ENCODE data around the gene REPIN1.

The REPIN1 gene

DNA sequence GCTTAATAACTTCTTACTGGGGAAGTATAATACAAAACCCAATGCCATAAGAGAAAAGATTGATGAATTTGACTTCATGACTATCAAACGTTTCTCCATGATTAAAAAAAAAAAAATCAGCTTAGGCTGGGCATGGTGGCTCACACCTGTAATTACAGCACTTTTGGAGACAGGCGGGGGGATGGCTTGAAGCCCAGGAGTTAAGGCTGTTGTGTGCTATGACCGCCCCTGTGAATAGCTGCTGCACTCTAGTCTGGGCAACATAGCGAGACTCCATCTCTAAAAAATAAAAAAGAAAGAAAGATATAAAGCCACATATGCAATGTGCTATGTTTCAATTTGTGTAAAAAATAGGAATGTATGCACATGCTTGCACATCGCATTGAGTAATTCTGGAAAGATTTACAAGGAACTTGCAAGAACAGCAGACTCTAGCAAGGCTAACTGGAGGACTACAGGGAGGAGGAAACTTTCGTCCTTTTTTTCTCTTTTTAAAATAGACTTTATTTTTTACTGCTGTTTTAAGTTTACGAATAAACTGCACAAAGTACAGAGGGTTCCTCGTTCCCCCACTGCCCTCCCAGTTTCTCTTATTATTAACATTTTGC is 16.9 kb upstream of the REPIN1 start:
- no peaks in the 10 kb centered on the region for H3K4me1 ChIP-seq (ENCODE audit: control insufficient read depth, insufficient read depth, low read length)
- H3K36me3 ChIP-seq (ENCODE audit: control insufficient read depth, insufficient read depth, low read length) = no peaks in the 10 kb centered on the region
- no peaks in the 10 kb centered on the region for H3K27me3 ChIP-seq (ENCODE audit: control insufficient read depth, insufficient read depth, low read length)
- H3K4me3 ChIP-seq (ENCODE audit: low read depth, low read length) = no peak overlapping the region
- H3K27ac ChIP-seq (ENCODE audit: low read depth, low read length) = no peak overlapping the region
- H3K9ac ChIP-seq (ENCODE audit: low read length) = no peak overlapping the region
- peaks cover 6% of the 10 kb centered on the region for H3K9me3 ChIP-seq (ENCODE audit: control insufficient read depth, insufficient read depth, low read depth, low read length)

- Histone ChIP-seq H3K4me3 (ENCODE audit: low read depth, low read length) (no peak overlapping the region), H3K9ac (ENCODE audit: low read length) (no peak overlapping the region), H3K4me1 (ENCODE audit: control insufficient read depth, insufficient read depth, low read length) (peaks cover 5% of the 10 kb centered on the region), H3K36me3 (ENCODE audit: control insufficient read depth, insufficient read depth, low read length) (no peaks in the 10 kb centered on the region), H3K27ac (ENCODE audit: low read depth, low read length) (no peak overlapping the region), H3K27me3 (ENCODE audit: control insufficient read depth, insufficient read depth, low read length) (no peaks in the 10 kb centered on the region), H3K9me3 (ENCODE audit: control insufficient read depth, insufficient read depth, low read depth, low read length) (no peaks in the 10 kb centered on the region)
Measured at GRCh38 chr7:150355666-150356059, 13.0 kb upstream of the REPIN1 start.

DNA sequence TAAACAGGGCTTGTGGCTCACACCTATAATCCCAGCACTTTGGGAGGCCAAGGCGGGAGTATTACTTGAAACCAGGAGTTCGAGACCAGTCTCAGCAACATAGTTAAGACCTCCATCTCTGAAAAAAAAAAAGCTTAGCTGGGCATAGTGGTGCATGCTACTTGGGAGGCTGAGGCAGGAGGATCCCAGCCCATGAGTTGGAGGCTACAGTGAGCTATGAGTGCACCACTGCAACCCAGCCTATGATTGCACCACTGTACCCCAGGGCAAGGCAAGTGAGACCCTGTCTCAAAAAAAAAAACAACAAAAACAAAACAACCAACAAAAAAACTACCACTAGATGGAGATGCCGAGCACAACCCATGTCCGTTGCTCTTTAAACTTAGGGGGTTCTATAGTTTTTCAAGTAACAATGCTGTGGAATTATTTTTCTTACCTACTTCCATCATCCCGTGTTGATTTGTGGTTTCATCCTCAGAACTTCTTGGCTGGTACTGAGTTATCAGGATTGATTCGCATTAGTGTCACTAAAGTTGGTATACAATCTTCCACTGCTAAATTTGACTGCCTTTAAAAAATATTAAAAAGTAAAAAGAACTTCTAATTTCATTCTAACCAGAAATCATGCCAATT is 12.2 kb upstream of the REPIN1 start:
- Histone ChIP-seq H3K9ac (ENCODE audit: low read length) (no peak overlapping the region), H3K36me3 (ENCODE audit: control insufficient read depth, insufficient read depth, low read length) (no peaks in the 10 kb centered on the region), H3K27me3 (ENCODE audit: control insufficient read depth, insufficient read depth, low read length) (no peaks in the 10 kb centered on the region), H3K27ac (ENCODE audit: low read depth, low read length) (no peak overlapping the region), H3K9me3 (ENCODE audit: control insufficient read depth, insufficient read depth, low read depth, low read length) (no peaks in the 10 kb centered on the region), H3K4me3 (ENCODE audit: low read depth, low read length) (no peak overlapping the region), H3K4me1 (ENCODE audit: control insufficient read depth, insufficient read depth, low read length) (peaks cover 8% of the 10 kb centered on the region)

DNA sequence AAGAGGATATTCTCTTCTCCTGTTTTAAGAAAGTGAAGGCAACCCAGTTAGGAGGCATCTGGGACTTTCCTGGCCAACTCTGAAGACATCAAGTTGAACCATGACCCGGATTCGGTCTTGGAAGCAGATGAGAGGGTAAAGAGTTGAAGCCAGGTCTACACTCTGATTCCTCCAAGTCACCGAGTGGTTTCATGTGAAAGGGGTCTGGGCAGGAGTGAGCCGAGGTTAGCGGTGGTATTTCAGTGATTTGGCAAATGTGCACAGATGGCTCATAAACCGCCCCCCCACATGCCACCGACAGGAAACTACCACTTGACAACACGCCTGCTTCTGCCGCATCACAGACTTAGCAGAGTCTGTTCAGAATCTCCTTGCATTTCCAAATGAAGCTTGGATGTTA is 11.4 kb upstream of the REPIN1 start:
- H3K9ac ChIP-seq (ENCODE audit: low read length) = no peak overlapping the region
- H3K4me3 ChIP-seq (ENCODE audit: low read depth, low read length) = no peak overlapping the region
- H3K4me1 ChIP-seq (ENCODE audit: control insufficient read depth, insufficient read depth, low read length) = peaks cover 17% of the 10 kb centered on the region
- no peaks in the 10 kb centered on the region for H3K36me3 ChIP-seq (ENCODE audit: control insufficient read depth, insufficient read depth, low read length)
- no peak overlapping the region for H3K27ac ChIP-seq (ENCODE audit: low read depth, low read length)
- H3K27me3 ChIP-seq (ENCODE audit: control insufficient read depth, insufficient read depth, low read length) = no peaks in the 10 kb centered on the region
- no peaks in the 10 kb centered on the region for H3K9me3 ChIP-seq (ENCODE audit: control insufficient read depth, insufficient read depth, low read depth, low read length)

- peaks cover 23% of the 10 kb centered on the region for H3K4me1 ChIP-seq (ENCODE audit: control insufficient read depth, insufficient read depth, low read length)
- H3K36me3 ChIP-seq (ENCODE audit: control insufficient read depth, insufficient read depth, low read length) = no peaks in the 10 kb centered on the region
- H3K27ac ChIP-seq (ENCODE audit: low read depth, low read length) = no peak overlapping the region
- H3K4me3 ChIP-seq (ENCODE audit: low read depth, low read length) = no peak overlapping the region
- H3K9ac ChIP-seq (ENCODE audit: low read length) = no peak overlapping the region
- no peaks in the 10 kb centered on the region for H3K27me3 ChIP-seq (ENCODE audit: control insufficient read depth, insufficient read depth, low read length)
- no peaks in the 10 kb centered on the region for H3K9me3 ChIP-seq (ENCODE audit: control insufficient read depth, insufficient read depth, low read depth, low read length)
Measured at GRCh38 chr7:150357771-150358427, 10.7 kb upstream of the REPIN1 start.

GRCh38 chr7:150358433-150358832 is 10.2 kb upstream of the REPIN1 start:
- H3K27ac ChIP-seq (ENCODE audit: low read depth, low read length) = no peak overlapping the region
- peaks cover 24% of the 10 kb centered on the region for H3K4me1 ChIP-seq (ENCODE audit: control insufficient read depth, insufficient read depth, low read length)
- H3K9ac ChIP-seq (ENCODE audit: low read length) = no peak overlapping the region

DNA sequence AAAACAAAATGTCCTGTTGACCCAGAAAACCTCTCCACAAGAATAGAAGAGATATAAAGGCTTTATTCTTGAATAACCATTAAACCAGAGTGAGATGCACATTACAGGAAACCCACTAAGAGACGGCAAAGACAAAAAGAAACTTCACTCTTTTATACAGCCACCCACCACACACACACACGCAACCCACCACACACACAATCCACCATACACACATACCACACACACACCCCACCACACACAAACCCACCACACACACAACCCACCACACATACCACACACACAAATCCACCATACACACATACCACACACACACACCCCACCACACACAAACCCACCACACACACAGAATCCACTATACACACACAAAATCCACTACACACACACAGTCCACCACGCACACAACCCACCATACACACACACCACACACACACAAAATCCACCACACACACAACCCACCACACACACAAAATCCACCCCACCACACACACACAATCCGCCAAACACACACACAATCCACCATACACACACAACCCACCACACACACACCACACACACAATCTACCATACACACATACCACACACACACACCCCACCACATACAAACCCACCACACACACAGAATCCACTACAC is 9.5 kb upstream of the REPIN1 start:
- Histone ChIP-seq H3K9ac (ENCODE audit: low read length) (no peak overlapping the region), H3K4me3 (ENCODE audit: low read depth, low read length) (no peak overlapping the region), H3K27me3 (ENCODE audit: control insufficient read depth, insufficient read depth, low read length) (no peaks in the 10 kb centered on the region), H3K9me3 (ENCODE audit: control insufficient read depth, insufficient read depth, low read depth, low read length) (no peaks in the 10 kb centered on the region), H3K27ac (ENCODE audit: low read depth, low read length) (no peak overlapping the region), H3K36me3 (ENCODE audit: control insufficient read depth, insufficient read depth, low read length) (no peaks in the 10 kb centered on the region), H3K4me1 (ENCODE audit: control insufficient read depth, insufficient read depth, low read length) (peaks cover 28% of the 10 kb centered on the region)

More at GRCh38 chr7:150358433-150358832, 10.2 kb upstream of the REPIN1 start:
- Histone ChIP-seq H3K4me3 (ENCODE audit: low read depth, low read length) (no peak overlapping the region), H3K9me3 (ENCODE audit: control insufficient read depth, insufficient read depth, low read depth, low read length) (no peaks in the 10 kb centered on the region), H3K27me3 (ENCODE audit: control insufficient read depth, insufficient read depth, low read length) (no peaks in the 10 kb centered on the region), H3K36me3 (ENCODE audit: control insufficient read depth, insufficient read depth, low read length) (no peaks in the 10 kb centered on the region)

DNA sequence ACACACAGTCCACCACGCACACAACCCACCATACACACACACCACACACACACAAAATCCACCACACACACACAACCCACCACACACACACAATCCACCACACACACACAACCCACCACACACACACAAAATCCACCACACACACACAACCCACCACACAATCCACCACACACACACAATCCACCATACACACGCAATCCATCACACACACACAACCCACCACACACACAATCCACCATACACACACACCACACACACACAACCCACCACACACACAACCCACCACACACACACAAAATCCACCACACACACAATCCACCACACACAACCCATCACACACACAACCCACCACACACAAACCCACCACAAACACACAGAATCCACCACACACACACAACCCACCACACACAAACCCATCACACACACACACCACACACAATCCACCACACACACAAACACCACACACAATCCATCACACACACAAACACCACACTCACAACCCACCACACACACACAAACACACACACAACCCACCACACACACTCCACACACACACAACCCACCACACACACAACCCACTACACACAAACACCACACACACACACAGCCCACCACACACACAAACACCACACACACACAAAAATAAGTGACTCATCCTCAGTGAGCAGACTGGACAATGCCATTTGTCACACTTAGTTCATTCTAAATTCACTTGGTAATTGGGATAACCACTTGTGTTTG is 8.8 kb upstream of the REPIN1 start:
- Histone ChIP-seq H3K27me3 (ENCODE audit: control insufficient read depth, insufficient read depth, low read length) (no peaks in the 10 kb centered on the region), H3K27ac (ENCODE audit: low read depth, low read length) (no peak overlapping the region), H3K4me1 (ENCODE audit: control insufficient read depth, insufficient read depth, low read length) (peaks cover 30% of the 10 kb centered on the region), H3K36me3 (ENCODE audit: control insufficient read depth, insufficient read depth, low read length) (no peaks in the 10 kb centered on the region), H3K9me3 (ENCODE audit: control insufficient read depth, insufficient read depth, low read depth, low read length) (no peaks in the 10 kb centered on the region), H3K4me3 (ENCODE audit: low read depth, low read length) (no peak overlapping the region), H3K9ac (ENCODE audit: low read length) (no peak overlapping the region)

GRCh38 chr7:150360363-150361058 is 8.1 kb upstream of the REPIN1 start:
- no peak overlapping the region for H3K27ac ChIP-seq (ENCODE audit: low read depth, low read length)
- no peaks in the 10 kb centered on the region for H3K9me3 ChIP-seq (ENCODE audit: control insufficient read depth, insufficient read depth, low read depth, low read length)
- H3K27me3 ChIP-seq (ENCODE audit: control insufficient read depth, insufficient read depth, low read length) = no peaks in the 10 kb centered on the region
- peaks cover 30% of the 10 kb centered on the region for H3K4me1 ChIP-seq (ENCODE audit: control insufficient read depth, insufficient read depth, low read length)
- H3K4me3 ChIP-seq (ENCODE audit: low read depth, low read length) = no peak overlapping the region
- H3K36me3 ChIP-seq (ENCODE audit: control insufficient read depth, insufficient read depth, low read length) = no peaks in the 10 kb centered on the region
- no peak overlapping the region for H3K9ac ChIP-seq (ENCODE audit: low read length)

DNA sequence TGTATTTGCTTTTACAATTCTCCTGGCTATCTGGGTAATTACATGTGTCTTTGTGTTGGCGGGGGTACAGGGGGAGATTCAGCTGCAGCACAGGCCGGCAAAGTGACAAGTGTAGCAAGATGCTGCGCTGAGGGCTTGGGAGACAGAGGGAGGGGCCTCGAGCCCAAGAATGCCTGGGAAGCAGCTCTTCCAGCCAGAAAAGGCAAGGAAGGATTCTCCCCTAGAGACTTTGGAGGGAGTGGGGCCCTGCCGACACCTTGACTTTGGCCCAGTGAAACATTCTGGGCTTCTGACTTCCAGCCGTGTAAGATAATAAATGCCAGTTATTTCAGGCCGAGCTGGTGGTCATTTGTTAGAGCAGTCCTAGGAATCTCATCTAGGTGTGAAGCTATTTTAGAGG is 7.2 kb upstream of the REPIN1 start:
- no peaks in the 10 kb centered on the region for H3K27me3 ChIP-seq (ENCODE audit: control insufficient read depth, insufficient read depth, low read length)
- H3K4me3 ChIP-seq (ENCODE audit: low read depth, low read length) = no peak overlapping the region
- no peak overlapping the region for H3K27ac ChIP-seq (ENCODE audit: low read depth, low read length)
- H3K9me3 ChIP-seq (ENCODE audit: control insufficient read depth, insufficient read depth, low read depth, low read length) = no peaks in the 10 kb centered on the region
- no peak overlapping the region for H3K9ac ChIP-seq (ENCODE audit: low read length)
- H3K36me3 ChIP-seq (ENCODE audit: control insufficient read depth, insufficient read depth, low read length) = no peaks in the 10 kb centered on the region
- H3K4me1 ChIP-seq (ENCODE audit: control insufficient read depth, insufficient read depth, low read length) = peaks cover 38% of the 10 kb centered on the region

Measured in HUES6 (cell line).